Raji (cell line): Measurements from ENCODE around the gene DHCR24.

Source experiments
- POLR2A ChIP-seq: IDR thresholded peaks from 2 replicates; pipeline ENCODE4 v1.6.1; 2011; ENCODE audit warnings: low read depth, low read length, control low read depth; ENCODE audit not compliant: insufficient read depth

The DHCR24 gene

GRCh38 chr1:54874079-54874830, 12.7 kb downstream of the DHCR24 start:
- no peak for TF ChIP-seq POLR2A

GRCh38 chr1:54872036-54872331, 15.0 kb downstream of the DHCR24 start:
- no peak for TF ChIP-seq POLR2A

- no peak for TF ChIP-seq POLR2A
Measured at GRCh38 chr1:54871275-54872035, 15.5 kb downstream of the DHCR24 start.

GRCh38 chr1:54870869-54871268, 16.1 kb downstream of the DHCR24 start:
- no peak for TF ChIP-seq POLR2A

GRCh38 chr1:54869173-54869851, 17.7 kb downstream of the DHCR24 start:
- no peak for TF ChIP-seq POLR2A

GRCh38 chr1:54867717-54868057, 19.3 kb downstream of the DHCR24 start:
- TF ChIP-seq POLR2A, result no peak

GRCh38 chr1:54866801-54867716, 19.9 kb downstream of the DHCR24 start:
- TF ChIP-seq POLR2A, result no peak

GRCh38 chr1:54865238-54866073, 21.5 kb downstream of the DHCR24 start:
- TF ChIP-seq POLR2A, result no peak

- no peak for TF ChIP-seq POLR2A
Measured at GRCh38 chr1:54864460-54865208, 22.4 kb downstream of the DHCR24 start.

- TF ChIP-seq POLR2A, result no peak
Measured at GRCh38 chr1:54863267-54863665, 23.7 kb downstream of the DHCR24 start.

GRCh38 chr1:54861070-54861761, 25.8 kb downstream of the DHCR24 start:
- no peak for TF ChIP-seq POLR2A

GRCh38 chr1:54859700-54860391, 27.1 kb downstream of the DHCR24 start:
- TF ChIP-seq POLR2A, result no peak

GRCh38 chr1:54857746-54858561, 29.0 kb downstream of the DHCR24 start:
- no peak for TF ChIP-seq POLR2A
